ENCODE data around the gene TMEM108.

TMEM108 gene

GRCh38 chr3:133210656-133211055 is 172.5 kb downstream of the TMEM108 start (continued):
- TF ChIP-seq ZBTB49 (tag by site-specific recombination; IDR thresholded peaks at IDR 0.05; ENCODE audit: low read depth) (no peak), ZNF157 (tag by site-specific recombination; IDR thresholded peaks at IDR 0.05) (no peak)

- H3K4me3 ChIP-seq (ENCODE audit: low read depth, low read length) = no peak overlapping the region
Measured at GRCh38 chr3:133211449-133211848, 173.3 kb downstream of the TMEM108 start.

GRCh38 chr3:133211856-133212255 is 173.7 kb downstream of the TMEM108 start:
- POLR2A ChIA-PET = no interaction called here
- TF ChIP-seq ZNF621 (tag by site-specific recombination; IDR thresholded peaks at IDR 0.05) (no peak), MYNN (tag by site-specific recombination; IDR thresholded peaks at IDR 0.05; ENCODE audit: borderline replicate concordance) (no peak), ZNF701 (tag by site-specific recombination; IDR thresholded peaks at IDR 0.05) (no peak), ZNF548 (tag by site-specific recombination; IDR thresholded peaks at IDR 0.05) (no peak), ZSCAN16 (tag by site-specific recombination; IDR thresholded peaks at IDR 0.05) (no peak), ZNF214 (tag by site-specific recombination; IDR thresholded peaks at IDR 0.05; ENCODE audit: borderline replicate concordance) (no peak), TSHZ1 (tag by site-specific recombination; IDR thresholded peaks at IDR 0.05; ENCODE audit: borderline replicate concordance) (no peak), KLF1 (tag by site-specific recombination; IDR thresholded peaks at IDR 0.05) (no peak), ZNF114 (tag by site-specific recombination; IDR thresholded peaks at IDR 0.05) (no peak), ZNF366 (tag by site-specific recombination; conservative IDR thresholded peaks at IDR 0.05) (no peak)
- CTCF ChIA-PET = no interaction called here
- no peak overlapping the region for H3K4me3 ChIP-seq (ENCODE audit: low read depth, low read length)
- H3K4me1 ChIP-seq (ENCODE audit: control insufficient read depth, insufficient read depth, low read length) = 0 out of 2 replicates have a peak, but pooled peaks cover 3% of the 10 kb centered on the region
- no peaks in the 10 kb centered on the region for H3K36me3 ChIP-seq (ENCODE audit: control insufficient read depth in 2 of 2, insufficient read depth in 1 of 2, low read length in 2 of 2)
- no peak overlapping the region for H3K27ac ChIP-seq (ENCODE audit: extremely low read depth, low read depth, low read length)
- H3K9me3 ChIP-seq (ENCODE audit: control insufficient read depth, insufficient read depth, low read depth, low read length) = no peaks in the 10 kb centered on the region

More at GRCh38 chr3:133211449-133211848, 173.3 kb downstream of the TMEM108 start:
- Histone ChIP-seq H3K4me1 (ENCODE audit: control insufficient read depth, insufficient read depth, low read length) (0 out of 2 replicates have a peak, but pooled peaks cover 3% of the 10 kb centered on the region), H3K9me3 (ENCODE audit: control insufficient read depth, insufficient read depth, low read depth, low read length) (no peaks in the 10 kb centered on the region), H3K36me3 (ENCODE audit: control insufficient read depth in 2 of 2, insufficient read depth in 1 of 2, low read length in 2 of 2) (no peaks in the 10 kb centered on the region), H3K27ac (ENCODE audit: extremely low read depth, low read depth, low read length) (no peak overlapping the region)
- TF ChIP-seq KLF10 (tag by site-specific recombination; IDR thresholded peaks at IDR 0.05) = no peak
- 0 out of 2 replicates have a peak, but pooled peaks have one; percentile 29 for TF ChIP-seq ZNF660 (tag by site-specific recombination; IDR thresholded peaks at IDR 0.05)
- TF ChIP-seq ZSCAN16 (tag by site-specific recombination; IDR thresholded peaks at IDR 0.05) = no peak
- TF ChIP-seq ZNF626 (tag by site-specific recombination; IDR thresholded peaks at IDR 0.05) = no peak
- POLR2A ChIA-PET = no interaction called here
- CTCF ChIA-PET = no interaction called here

- ChIA-PET POLR2A (no interaction called here), CTCF (no interaction called here)
- Histone ChIP-seq H3K4me3 (ENCODE audit: low read depth, low read length) (no peak overlapping the region), H3K27ac (ENCODE audit: extremely low read depth, low read depth, low read length) (no peak overlapping the region), H3K9me3 (ENCODE audit: control insufficient read depth, insufficient read depth, low read depth, low read length) (no peaks in the 10 kb centered on the region), H3K36me3 (ENCODE audit: control insufficient read depth in 2 of 2, insufficient read depth in 1 of 2, low read length in 2 of 2) (no peaks in the 10 kb centered on the region), H3K4me1 (ENCODE audit: control insufficient read depth, insufficient read depth, low read length) (0 out of 2 replicates have a peak, but pooled peaks cover 3% of the 10 kb centered on the region)
- TF ChIP-seq ZNF2 (tag by site-specific recombination; IDR thresholded peaks at IDR 0.05) (no peak), ZNF404 (tag by site-specific recombination; IDR thresholded peaks at IDR 0.05) (no peak), ZNF362 (tag by site-specific recombination; IDR thresholded peaks at IDR 0.05) (no peak), ZNF23 (tag by site-specific recombination; IDR thresholded peaks at IDR 0.05; ENCODE audit: borderline replicate concordance) (no peak), ZNF366 (tag by site-specific recombination; conservative IDR thresholded peaks at IDR 0.05) (no peak), ZNF580 (tag by site-specific recombination; IDR thresholded peaks at IDR 0.05) (no peak), ZNF837 (tag by site-specific recombination; IDR thresholded peaks at IDR 0.05) (no peak), KLF17 (tag by site-specific recombination; IDR thresholded peaks at IDR 0.05) (no peak), KLF10 (tag by site-specific recombination; IDR thresholded peaks at IDR 0.05) (no peak), REPIN1 (tag by site-specific recombination; IDR thresholded peaks at IDR 0.05; ENCODE audit: low read depth) (no peak)
Measured at GRCh38 chr3:133213937-133214336, 175.7 kb downstream of the TMEM108 start.

Data from HEK293 (cell line).